Measurements from ENCODE around the gene MEIS3. TPM values are rescaled to one million over a fixed set of nuclear protein-coding genes. Genes with fewer than 3 reads are reported as not detected.

MEIS3 gene
- total and polyA plus RNA-seq, 7 donors, result 0.92 to 19.4 (median 11.8) TPM

GRCh38 chr19:47408156-47408938 is 11.0 kb downstream of the MEIS3 start:
- H3K27me3 ChIP-seq, result peaks cover 0 to 32% (median 20%) of the 10 kb centered on the region in 3 donors
- H3K4me1 ChIP-seq, result no peaks in the 10 kb centered on the region
- WGBS, 2 donors, result 83 to 89% methylated on average over 14 of the region's 14 CpGs
- intact Hi-C loops (cut with DNase I), result no loop called here
- H3K36me3 ChIP-seq, result no peaks in the 10 kb centered on the region
- no peaks in the 10 kb centered on the region for H3K9me3 ChIP-seq
- H3K27ac ChIP-seq, result no peak overlapping the region
- TF ChIP-seq POLR2A (IDR thresholded peaks at IDR 0.05) (no peak), EP300 (IDR thresholded peaks at IDR 0.05) (no peak), POLR2AphosphoS5 (IDR thresholded peaks at IDR 0.05) (no peak)
- TF ChIP-seq, protein P1, sequence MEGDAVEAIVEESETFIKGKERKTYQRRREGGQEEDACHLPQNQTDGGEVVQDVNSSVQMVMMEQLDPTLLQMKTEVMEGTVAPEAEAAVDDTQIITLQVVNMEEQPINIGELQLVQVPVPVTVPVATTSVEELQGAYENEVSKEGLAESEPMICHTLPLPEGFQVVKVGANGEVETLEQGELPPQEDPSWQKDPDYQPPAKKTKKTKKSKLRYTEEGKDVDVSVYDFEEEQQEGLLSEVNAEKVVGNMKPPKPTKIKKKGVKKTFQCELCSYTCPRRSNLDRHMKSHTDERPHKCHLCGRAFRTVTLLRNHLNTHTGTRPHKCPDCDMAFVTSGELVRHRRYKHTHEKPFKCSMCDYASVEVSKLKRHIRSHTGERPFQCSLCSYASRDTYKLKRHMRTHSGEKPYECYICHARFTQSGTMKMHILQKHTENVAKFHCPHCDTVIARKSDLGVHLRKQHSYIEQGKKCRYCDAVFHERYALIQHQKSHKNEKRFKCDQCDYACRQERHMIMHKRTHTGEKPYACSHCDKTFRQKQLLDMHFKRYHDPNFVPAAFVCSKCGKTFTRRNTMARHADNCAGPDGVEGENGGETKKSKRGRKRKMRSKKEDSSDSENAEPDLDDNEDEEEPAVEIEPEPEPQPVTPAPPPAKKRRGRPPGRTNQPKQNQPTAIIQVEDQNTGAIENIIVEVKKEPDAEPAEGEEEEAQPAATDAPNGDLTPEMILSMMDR (IDR thresholded peaks at IDR 0.05), result no peak
- DNase-seq, result no peak
- no peak overlapping the region for H3K4me3 ChIP-seq

GRCh38 chr19:47407417-47407774 is 11.9 kb downstream of the MEIS3 start:
- intact Hi-C loops (cut with DNase I), result no loop called here
- TF ChIP-seq EP300 (IDR thresholded peaks at IDR 0.05), result no peak
- TF ChIP-seq POLR2A (IDR thresholded peaks at IDR 0.05), result no peak
- TF ChIP-seq POLR2AphosphoS5 (IDR thresholded peaks at IDR 0.05), result no peak
- TF ChIP-seq, protein P1 (IDR thresholded peaks at IDR 0.05), result no peak
- DNase-seq, result no peak
- Histone ChIP-seq H3K27ac (no peak overlapping the region), H3K36me3 (no peaks in the 10 kb centered on the region), H3K4me3 (no peak overlapping the region), H3K27me3 (peaks cover 0 to 32% (median 20%) of the 10 kb centered on the region in 3 donors), H3K4me1 (no peaks in the 10 kb centered on the region), H3K9me3 (no peaks in the 10 kb centered on the region)
- 17 to 27% methylated on average over 14 of the region's 14 CpGs for WGBS, 2 donors

- Histone ChIP-seq H3K27ac (no peak overlapping the region), H3K4me1 (no peaks in the 10 kb centered on the region), H3K27me3 (peaks cover 0 to 32% (median 20%) of the 10 kb centered on the region in 3 donors), H3K9me3 (no peaks in the 10 kb centered on the region), H3K4me3 (no peak overlapping the region), H3K36me3 (no peaks in the 10 kb centered on the region)
- TF ChIP-seq EP300 (IDR thresholded peaks at IDR 0.05) (no peak), POLR2AphosphoS5 (IDR thresholded peaks at IDR 0.05) (no peak), POLR2A (IDR thresholded peaks at IDR 0.05) (no peak)
- TF ChIP-seq, protein P1 (IDR thresholded peaks at IDR 0.05), result no peak
- intact Hi-C loops (cut with DNase I), result no loop called here
- WGBS, 2 donors, result 13 to 21% methylated on average over 47 of the region's 47 CpGs
- DNase-seq, result no peak
Measured at GRCh38 chr19:47406711-47407416, 12.5 kb downstream of the MEIS3 start.

- DNase-seq, result no peak
- Histone ChIP-seq H3K27me3 (peaks cover 0 to 37% (median 20%) of the 10 kb centered on the region in 3 donors), H3K27ac (no peak overlapping the region), H3K4me3 (no peak overlapping the region), H3K36me3 (no peaks in the 10 kb centered on the region), H3K4me1 (no peaks in the 10 kb centered on the region), H3K9me3 (no peaks in the 10 kb centered on the region)
- TF ChIP-seq, protein P1 (IDR thresholded peaks at IDR 0.05), result no peak
- TF ChIP-seq POLR2AphosphoS5 (IDR thresholded peaks at IDR 0.05) (no peak), EP300 (IDR thresholded peaks at IDR 0.05) (no peak), POLR2A (IDR thresholded peaks at IDR 0.05) (no peak)
- WGBS, 2 donors, result 81 to 92% methylated on average over 5 of the region's 5 CpGs
- intact Hi-C loops (cut with DNase I), result no loop called here
Measured at GRCh38 chr19:47405854-47406417, 13.4 kb downstream of the MEIS3 start.
